ENCODE measurements around the gene CIPC. TPM values are rescaled to one million over a fixed set of nuclear protein-coding genes. Genes with fewer than 3 reads are reported as not detected.

Gene CIPC
- polyA plus RNA-seq, 1 donor from 2014 or later: 36.7 TPM

GRCh38 chr14:77074969-77075368 lies 23.1 kb upstream of the CIPC start:
- H4K20me1 ChIP-seq (ENCODE audit: insufficient read depth): no peaks in the 10 kb centered on the region
- no peaks in the 10 kb centered on the region for H3K9me3 ChIP-seq (ENCODE audit: low read length)
- no peaks in the 10 kb centered on the region for H3K36me3 ChIP-seq (ENCODE audit: insufficient read depth, low read length)
- no peak overlapping the region for H2AFZ ChIP-seq (ENCODE audit: low read depth, low read length)
- H3K9me2 ChIP-seq (ENCODE audit: insufficient read depth, low read length): no peaks in the 10 kb centered on the region
- no peak overlapping the region for H3K4me3 ChIP-seq (ENCODE audit: low read length)
- no peak overlapping the region for H3K27ac ChIP-seq (ENCODE audit: low read length)
- no peaks in the 10 kb centered on the region for H3K79me2 ChIP-seq (replicated peaks; ENCODE audit: insufficient read depth, low read length)
- H3K9ac ChIP-seq (ENCODE audit: low read length): no peak overlapping the region
- H3K4me2 ChIP-seq (ENCODE audit: low read length): no peak overlapping the region
- H3F3A ChIP-seq (ENCODE audit: insufficient read depth, low read length, poor library complexity, severe bottlenecking): no peaks in the 10 kb centered on the region
- no peak for TF ChIP-seq EP300 (conservative IDR thresholded peaks at IDR 0.05; ENCODE audit: poor library complexity, severe bottlenecking)
- no peak for TF ChIP-seq REST (IDR thresholded peaks at IDR 0.05; ENCODE audit: borderline replicate concordance)
- no peak for TF ChIP-seq POLR2AphosphoS5 (IDR thresholded peaks at IDR 0.05)
- no peak for TF ChIP-seq SMC3 (conservative IDR thresholded peaks at IDR 0.05; ENCODE audit: poor library complexity)
- TF ChIP-seq TAF1 (IDR thresholded peaks at IDR 0.05; ENCODE audit: low read depth): no peak
- no peak for TF ChIP-seq RAD21 (conservative IDR thresholded peaks at IDR 0.05)
- no peak for TF ChIP-seq EZH2 (IDR thresholded peaks at IDR 0.05; ENCODE audit: borderline replicate concordance, insufficient read depth, low read length, poor library complexity, severe bottlenecking)
- no peak for TF ChIP-seq CTCF (IDR thresholded peaks at IDR 0.05; ENCODE audit: poor library complexity, severe bottlenecking)
- H3K27me3 ChIP-seq (ENCODE audit: insufficient read depth, low read depth, low read length): no peaks in the 10 kb centered on the region

- TF ChIP-seq EP300 (conservative IDR thresholded peaks at IDR 0.05; ENCODE audit: poor library complexity, severe bottlenecking) (no peak), TAF1 (IDR thresholded peaks at IDR 0.05; ENCODE audit: low read depth) (no peak), REST (IDR thresholded peaks at IDR 0.05; ENCODE audit: borderline replicate concordance) (no peak), MXI1 (conservative IDR thresholded peaks at IDR 0.05; ENCODE audit: poor library complexity, severe bottlenecking) (no peak)
- Histone ChIP-seq H3K79me2 (replicated peaks; ENCODE audit: insufficient read depth, low read length) (no peaks in the 10 kb centered on the region), H3K4me3 (ENCODE audit: low read length) (no peak overlapping the region), H3F3A (ENCODE audit: insufficient read depth, low read length, poor library complexity, severe bottlenecking) (no peaks in the 10 kb centered on the region), H3K9me2 (ENCODE audit: insufficient read depth, low read length) (no peaks in the 10 kb centered on the region), H2AFZ (ENCODE audit: low read depth, low read length) (no peak overlapping the region), H3K4me2 (ENCODE audit: low read length) (no peak overlapping the region), H3K27me3 (ENCODE audit: insufficient read depth, low read depth, low read length) (no peaks in the 10 kb centered on the region), H3K36me3 (ENCODE audit: insufficient read depth, low read length) (no peaks in the 10 kb centered on the region), H3K9me3 (ENCODE audit: low read length) (no peaks in the 10 kb centered on the region), H3K27ac (ENCODE audit: low read length) (no peak overlapping the region), H3K9ac (ENCODE audit: low read length) (no peak overlapping the region), H4K20me1 (ENCODE audit: insufficient read depth) (no peaks in the 10 kb centered on the region)
Observed at GRCh38 chr14:77076113-77076631, 21.9 kb upstream of the CIPC start.

Measured in neural cell (in vitro differentiated cells).